Measurements from ENCODE around the gene MYO15A.

Gene MYO15A

GRCh38 chr17:18124345-18125126, 16.0 kb downstream of the MYO15A start:
- no peak for DNase-seq (ENCODE audit: low spot score)

DNA sequence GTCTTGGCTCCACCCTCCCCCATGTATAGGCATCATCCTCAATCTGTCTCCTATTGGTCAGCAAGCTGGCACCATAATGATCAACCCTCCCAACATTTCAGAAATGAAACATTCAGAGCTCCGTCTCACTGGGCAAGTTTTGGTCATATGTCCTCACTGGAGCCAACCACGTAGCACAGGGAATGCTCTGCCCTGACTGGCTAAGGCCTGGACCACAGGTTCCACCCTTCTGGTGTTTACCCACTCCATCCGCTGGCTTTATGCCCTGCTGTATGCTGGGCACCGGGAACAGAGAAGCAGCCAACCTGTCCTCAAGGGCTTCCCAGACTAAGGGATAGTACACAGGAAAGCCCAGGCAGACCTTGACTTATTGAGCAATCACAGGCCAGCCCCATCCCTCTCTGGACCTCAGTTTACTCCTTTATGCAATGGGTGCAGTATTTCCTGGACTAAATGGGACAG, 20.5 kb downstream of the MYO15A start:
- no peak for DNase-seq (ENCODE audit: low spot score)
- no peak for FAIRE-seq

More at GRCh38 chr17:18124345-18125126, 16.0 kb downstream of the MYO15A start:
- no peak for FAIRE-seq

DNA sequence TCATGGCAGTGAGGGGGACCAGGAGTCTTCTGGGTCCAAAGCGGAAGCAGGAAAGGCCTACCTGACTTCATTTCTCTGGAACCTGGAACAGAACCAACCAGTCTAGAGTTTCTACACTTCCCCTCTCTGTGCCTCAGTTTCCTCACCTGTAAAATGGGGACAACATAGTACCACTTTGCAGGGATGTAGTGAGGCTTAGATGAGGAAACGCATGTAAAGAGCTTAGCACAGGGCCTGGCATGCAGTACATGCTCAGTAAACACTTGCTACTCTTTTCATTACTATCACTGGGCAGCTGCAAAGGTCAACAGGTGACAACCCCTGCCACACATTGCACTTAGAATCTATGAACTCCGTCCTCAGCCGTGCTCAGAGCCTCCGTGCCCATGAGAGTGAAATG, 24.2 kb downstream of the MYO15A start:
- DNase-seq (ENCODE audit: low spot score) (no peak), FAIRE-seq (no peak)

DNA sequence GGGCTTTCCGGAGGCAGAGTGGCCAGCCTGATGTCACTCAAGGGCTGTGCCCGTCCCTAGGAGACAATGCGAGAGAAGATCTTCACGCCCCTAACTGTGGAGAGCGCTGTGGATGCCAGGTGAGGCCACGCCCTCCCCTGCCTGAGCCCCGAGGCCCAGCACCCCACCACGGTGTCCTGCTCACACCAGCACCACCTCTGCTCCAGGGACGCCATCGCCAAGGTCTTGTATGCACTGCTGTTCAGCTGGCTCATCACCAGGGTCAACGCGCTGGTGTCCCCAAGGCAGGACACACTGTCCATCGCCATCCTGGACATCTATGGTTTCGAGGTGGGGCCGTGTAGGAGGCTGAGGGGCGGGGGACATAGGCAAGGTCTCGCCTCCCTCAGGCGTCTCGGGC, 27.8 kb downstream of the MYO15A start:
- DNase-seq (ENCODE audit: low spot score) = no peak
- FAIRE-seq = no peak

DNA sequence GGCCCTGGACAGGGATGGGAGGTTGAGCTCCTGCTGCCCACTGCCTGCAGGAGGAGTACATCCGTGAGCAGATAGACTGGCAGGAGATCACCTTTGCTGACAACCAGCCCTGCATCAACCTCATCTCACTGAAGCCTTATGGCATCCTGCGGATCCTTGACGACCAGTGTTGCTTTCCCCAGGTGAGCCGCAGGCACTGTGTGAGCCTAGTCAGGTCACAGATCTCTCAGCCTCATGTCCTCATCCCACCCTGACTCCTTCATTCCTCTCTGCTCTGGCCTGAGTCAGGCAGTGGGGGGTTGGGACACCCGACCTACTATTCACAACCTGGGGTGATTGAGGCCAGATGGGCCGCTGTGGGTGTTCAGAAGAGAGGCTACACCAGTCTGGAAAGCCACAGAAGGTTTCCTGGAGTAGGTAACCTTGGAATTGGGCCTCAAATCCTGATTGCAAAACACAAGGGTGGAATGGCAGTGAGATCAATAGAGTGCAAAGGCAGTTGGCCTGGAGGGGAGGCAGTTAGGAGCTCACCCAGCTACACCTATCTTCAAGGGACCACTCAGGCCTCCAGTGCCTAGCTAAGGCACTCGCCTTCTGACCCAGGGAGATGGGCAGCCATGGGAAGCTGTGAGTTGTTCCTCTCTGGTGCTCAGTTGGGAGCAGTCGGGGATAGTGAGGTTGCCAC, 29.7 kb downstream of the MYO15A start:
- FAIRE-seq = no peak
- no peak for DNase-seq (ENCODE audit: low spot score)

DNA sequence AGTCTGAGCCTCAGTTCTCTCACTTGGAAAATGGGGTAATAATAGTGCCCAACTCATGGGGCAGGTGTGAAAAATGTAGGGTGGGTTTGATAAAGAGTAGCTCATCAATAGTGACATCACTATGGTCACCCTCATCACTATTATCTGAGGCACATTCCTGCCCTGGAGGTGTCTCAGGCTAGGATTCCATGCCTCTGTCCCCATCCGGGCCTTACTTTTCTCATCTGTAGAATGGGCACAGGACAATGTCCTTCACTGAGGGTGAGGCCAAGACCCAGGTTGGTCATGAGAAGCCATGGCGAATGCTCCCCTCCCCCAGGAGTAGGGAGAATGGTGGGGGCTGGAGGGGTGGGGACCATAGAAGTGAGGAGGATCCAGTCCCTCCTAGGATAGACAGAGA, 30.5 kb downstream of the MYO15A start:
- FAIRE-seq = no peak

DNA sequence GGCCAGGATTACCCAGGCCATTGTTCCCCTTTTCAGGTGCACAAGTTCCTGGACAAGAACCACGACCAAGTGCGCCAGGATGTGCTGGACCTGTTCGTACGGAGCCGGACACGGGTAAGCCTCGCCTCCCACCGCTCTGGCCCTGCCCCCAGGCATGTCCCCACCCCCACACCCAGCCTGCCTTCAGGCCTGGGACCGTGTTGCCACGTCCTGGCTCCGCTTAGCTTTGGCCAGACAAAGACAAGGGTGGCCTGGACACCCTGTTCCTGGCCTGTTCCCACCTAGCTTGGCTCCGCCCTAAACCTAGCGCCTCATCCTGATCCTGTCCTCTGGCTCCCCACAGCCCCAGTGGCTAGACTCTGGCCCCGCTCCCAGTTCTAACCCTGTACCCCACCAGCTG, 30.9 kb downstream of the MYO15A start:
- no peak for FAIRE-seq
- no peak for DNase-seq (ENCODE audit: low spot score)

More for the DNA sequence above, 30.5 kb downstream of the MYO15A start:
- DNase-seq (ENCODE audit: low spot score) = no peak

DNA sequence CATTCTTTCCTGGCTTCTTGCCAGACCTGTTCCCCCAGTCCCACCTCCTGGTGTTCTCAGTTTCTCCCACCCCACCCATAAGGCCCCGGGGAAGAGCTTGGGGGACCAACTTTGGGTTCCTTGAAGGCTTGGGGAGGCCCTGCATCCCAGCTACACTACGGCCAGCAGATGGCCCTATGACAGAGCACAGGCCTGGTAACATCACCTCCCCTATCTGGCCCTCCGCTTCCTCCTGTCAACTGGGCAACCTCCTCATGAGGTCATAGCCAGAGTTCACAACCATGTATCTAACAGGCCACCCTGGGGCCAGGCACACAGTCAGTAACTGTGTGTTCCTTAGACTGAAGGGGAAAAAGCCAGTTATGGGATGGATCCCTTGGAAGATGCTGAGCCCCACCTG, 31.4 kb downstream of the MYO15A start:
- no peak for DNase-seq (ENCODE audit: low spot score)
- no peak for FAIRE-seq

GRCh38 chr17:18140648-18141047, 32.1 kb downstream of the MYO15A start:
- FAIRE-seq = no peak
- DNase-seq (ENCODE audit: low spot score) = no peak

GRCh38 chr17:18141210-18141803, 32.8 kb downstream of the MYO15A start:
- peak; percentile 35 for DNase-seq (ENCODE audit: low spot score)
- FAIRE-seq = peak; percentile 80

GRCh38 chr17:18142417-18142816, 33.9 kb downstream of the MYO15A start:
- FAIRE-seq (no peak), DNase-seq (ENCODE audit: low spot score) (no peak)

- DNase-seq (ENCODE audit: low spot score) (no peak), FAIRE-seq (no peak)
Observed at GRCh38 chr17:18143044-18143936, 34.7 kb downstream of the MYO15A start.

DNA sequence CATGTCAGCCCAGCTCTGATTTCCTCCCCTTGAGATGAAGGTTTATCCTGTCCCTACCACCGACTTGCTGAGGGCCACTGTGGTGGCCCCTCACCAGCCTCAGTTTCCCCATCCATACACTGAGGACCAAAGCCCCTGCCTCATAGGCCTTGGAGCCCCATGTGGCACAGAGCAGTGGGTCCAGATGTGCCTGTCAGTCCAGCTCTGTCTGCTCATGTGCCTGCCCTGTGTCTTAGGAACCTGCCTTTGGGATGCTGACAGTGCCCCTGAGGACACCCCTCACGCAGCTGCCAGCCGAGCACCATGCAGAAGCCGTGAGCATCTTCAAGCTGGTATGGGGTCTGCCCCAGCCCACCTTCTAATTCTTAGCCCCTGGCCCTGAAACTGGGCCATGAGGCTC, 35.7 kb downstream of the MYO15A start:
- no peak for DNase-seq (ENCODE audit: low spot score)
- no peak for FAIRE-seq

GRCh38 chr17:18144855-18145254, 36.3 kb downstream of the MYO15A start:
- FAIRE-seq (no peak), DNase-seq (ENCODE audit: low spot score) (no peak)

DNA sequence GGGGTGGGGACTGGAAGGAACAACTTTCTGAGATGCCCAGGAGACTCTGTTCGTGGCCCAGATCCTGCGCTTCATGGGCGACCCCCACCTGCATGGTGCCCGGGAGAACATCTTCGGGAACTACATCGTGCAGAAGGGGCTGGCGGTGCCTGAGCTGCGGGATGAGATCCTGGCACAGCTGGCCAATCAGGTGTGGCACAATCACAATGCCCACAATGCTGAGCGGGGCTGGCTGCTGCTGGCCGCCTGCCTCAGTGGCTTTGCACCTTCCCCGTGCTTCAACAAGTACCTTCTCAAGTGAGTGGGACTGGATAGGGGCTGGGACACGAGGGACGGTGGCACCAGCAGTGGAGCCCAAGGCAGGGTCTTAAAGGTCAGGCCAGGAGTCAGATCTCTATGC, 37.3 kb downstream of the MYO15A start:
- FAIRE-seq = no peak
- DNase-seq (ENCODE audit: low spot score) = no peak

DNA sequence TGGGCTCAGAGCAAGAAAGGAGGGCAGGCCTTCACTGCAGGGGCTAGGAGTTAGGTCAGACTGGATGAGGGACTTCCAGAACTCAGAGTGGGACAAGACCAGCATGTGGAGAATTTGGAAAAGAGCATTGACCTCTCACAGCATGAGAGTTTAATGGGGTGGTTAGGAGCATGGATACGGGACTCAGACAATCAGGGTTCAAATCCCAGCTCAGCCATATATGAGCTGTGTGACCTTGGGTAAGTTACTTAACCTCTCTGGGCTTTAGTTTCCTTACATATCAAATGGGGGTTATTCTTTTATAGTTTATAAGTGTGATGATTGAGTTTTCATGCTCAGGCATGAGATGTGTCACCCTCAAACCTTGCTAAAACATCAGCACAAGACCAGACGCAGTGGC, 37.7 kb downstream of the MYO15A start:
- FAIRE-seq (no peak), DNase-seq (ENCODE audit: low spot score) (no peak)

DNA sequence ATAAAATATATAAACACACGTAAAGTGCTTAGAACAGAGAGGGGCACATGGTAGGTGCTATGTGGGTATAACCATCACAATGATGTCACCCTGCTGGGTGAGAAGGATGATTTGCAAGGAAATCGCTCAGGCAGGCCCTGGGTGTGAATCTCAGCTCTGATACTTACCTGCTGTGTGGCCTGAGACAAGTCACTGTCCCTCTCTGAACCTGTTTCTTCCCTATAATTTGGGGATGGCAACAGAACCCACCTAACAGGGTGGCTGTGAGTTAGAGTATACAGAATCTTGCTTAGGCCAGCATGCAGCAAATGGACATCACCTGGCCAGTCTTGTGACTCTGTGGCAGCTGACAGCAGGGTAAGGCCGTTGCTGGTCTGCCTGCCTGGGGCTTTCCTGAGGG, 38.4 kb downstream of the MYO15A start:
- DNase-seq (ENCODE audit: low spot score) = no peak
- no peak for FAIRE-seq

- FAIRE-seq (no peak), DNase-seq (ENCODE audit: low spot score) (no peak)
Observed at GRCh38 chr17:18148586-18148985, 40.0 kb downstream of the MYO15A start.

DNA sequence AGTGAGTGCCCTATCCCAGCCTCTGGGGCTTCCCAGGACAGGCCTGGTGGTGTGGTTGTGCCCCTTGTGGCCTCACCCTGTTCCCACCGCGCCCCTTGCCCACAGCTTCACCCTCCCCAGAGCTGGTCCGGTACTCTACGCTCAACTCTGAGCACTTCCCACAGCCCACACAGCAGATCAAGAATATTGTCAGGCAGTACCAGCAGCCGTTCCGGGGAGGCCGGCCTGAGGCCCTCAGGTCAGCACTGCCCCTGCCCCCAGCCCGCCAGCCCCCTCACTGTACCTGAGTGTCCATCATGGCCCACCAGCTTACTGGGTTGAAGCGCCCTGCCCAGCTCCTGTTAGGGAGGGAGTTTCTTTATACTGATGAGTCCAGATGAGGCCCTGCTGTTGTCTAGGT, 42.7 kb downstream of the MYO15A start:
- no peak for FAIRE-seq
- DNase-seq (ENCODE audit: low spot score) = no peak

GRCh38 chr17:18155179-18155578, 46.6 kb downstream of the MYO15A start:
- DNase-seq (ENCODE audit: low spot score) (no peak), FAIRE-seq (no peak)

DNA sequence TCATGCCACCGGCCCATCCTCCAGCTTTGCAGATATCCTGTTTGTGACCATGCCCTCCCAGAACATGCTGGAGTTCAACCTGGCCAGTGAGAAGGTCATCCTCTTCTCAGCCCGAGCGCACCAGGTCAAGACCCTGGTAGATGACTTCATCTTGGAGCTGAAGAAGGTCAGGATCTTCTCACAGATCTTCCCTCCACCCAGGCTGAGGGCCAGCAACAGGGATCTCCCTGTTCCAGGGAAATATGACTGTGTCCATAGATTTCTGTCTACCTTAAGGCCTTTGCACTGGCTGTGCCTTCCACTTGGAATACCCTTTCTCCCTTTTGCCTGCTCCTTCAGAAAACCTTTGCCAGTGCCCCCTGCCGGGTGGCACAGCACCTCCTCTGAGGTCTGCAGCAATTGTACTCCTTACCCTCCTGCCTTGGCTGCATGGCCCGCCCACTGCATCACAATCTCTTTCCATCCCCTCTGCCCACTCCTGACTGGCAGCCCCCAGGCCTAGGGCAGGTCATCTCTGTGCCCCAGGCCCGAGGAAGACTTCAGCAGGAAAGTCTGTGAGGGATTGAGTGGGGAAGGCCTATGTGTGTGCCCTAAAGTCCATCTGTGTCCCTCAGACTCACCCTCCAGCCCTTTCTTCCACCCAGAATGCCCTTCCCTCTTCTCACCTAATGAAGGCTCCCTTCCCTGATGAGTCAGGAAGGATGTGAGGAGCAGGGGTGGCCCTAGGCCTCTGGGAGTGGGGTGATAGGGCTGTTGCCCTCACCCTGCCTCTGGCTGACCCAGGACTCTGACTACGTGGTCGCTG, 47.8 kb downstream of the MYO15A start:
- FAIRE-seq = no peak
- no peak for DNase-seq (ENCODE audit: low spot score)

Measured in RCC 7860 (cell line).